Measurements from ENCODE around the gene ROBO1.
"Not testable (repeated sequence)": the region's sequence is repeated elsewhere in the genome, so short reads cannot be mapped to it uniquely, and the experiment has no call there.

Gene ROBO1

DNA sequence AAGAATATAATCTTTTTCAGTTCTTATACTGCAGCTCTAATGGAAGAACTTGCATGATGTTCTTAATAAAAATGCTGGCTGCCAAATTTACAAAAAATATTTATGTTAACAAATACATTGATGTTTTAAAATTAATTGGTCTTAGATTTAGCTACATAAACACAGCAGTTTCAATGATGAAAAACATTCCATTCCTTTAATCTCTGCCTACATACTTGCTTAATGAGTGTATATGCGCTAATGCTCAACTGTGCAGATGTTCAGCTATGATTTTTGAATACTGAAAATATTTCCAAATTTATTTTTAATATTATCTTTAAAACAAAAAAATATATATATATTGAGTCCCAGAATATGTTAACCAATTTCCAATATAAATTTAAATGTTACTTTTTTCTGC lies 867.4 kb downstream of the ROBO1 start:
- DNase-seq, result no peak

- DNase-seq, result no peak
Observed at GRCh38 chr3:78895528-78895927, 872.3 kb downstream of the ROBO1 start.

- no peak for DNase-seq
Observed at GRCh38 chr3:78894787-78895186, 873.0 kb downstream of the ROBO1 start.

DNA sequence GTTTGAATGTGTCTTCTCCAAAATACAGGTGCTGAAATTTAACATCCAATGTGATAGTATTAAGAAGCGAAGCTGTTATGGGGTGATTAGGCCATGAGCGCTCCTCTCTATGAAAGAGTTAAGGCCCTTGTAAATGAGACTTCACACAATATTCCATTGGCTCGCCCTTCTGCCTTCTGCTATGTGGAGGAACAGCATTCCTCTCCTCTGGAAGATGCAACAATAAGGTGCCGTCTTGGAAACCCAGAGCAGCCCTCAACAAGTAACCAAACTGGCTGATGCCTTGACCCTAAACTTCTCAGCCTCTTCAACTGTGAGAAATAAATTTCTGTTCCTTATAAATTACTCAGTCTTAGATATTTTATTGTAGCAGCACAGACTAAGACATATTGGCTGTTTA lies 874.6 kb downstream of the ROBO1 start:
- no peak for DNase-seq

- no peak for DNase-seq
Observed at GRCh38 chr3:78889348-78889747, 878.5 kb downstream of the ROBO1 start.

DNA sequence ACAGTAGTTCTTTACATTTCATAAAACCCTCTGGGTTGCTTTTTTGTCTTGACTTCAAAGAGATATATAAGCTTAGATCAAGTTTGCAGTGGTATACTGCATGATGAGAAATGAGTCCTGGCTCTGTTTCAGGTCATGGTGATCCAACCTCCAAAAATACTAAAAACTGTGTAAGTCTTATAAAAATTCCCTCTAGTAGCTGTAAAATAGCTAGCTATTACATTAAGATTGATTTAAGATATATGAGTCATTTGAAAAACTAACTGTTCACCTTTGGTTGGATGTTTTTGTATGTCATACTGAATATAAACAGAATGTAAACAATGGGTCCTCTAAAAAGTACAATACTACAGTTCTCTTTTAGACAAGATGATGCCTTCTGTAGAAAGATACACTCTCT lies 879.2 kb downstream of the ROBO1 start:
- DNase-seq, result no peak

DNA sequence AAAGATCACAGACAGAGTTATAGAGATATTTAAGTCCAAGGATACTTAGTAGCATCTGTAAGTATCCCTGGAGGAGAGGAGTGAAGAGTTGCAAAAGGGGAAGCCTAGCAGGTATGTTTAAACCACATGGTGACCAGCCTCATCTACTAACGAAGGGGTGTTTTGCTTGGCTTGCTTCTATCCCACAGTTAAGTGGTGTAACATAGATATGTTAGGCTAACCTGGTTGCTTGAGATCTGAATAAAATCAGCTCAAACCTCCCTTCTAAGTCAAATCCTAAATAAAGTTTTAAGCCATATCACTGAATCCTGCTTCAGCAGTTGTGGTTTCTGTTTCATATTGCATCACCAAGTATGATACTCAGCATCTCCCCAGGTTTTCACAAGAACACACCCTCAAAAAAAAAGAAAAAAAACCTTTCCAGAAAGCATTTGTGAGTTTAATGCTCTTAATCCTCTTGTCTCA lies 880.2 kb downstream of the ROBO1 start:
- DNase-seq, result no peak

DNA sequence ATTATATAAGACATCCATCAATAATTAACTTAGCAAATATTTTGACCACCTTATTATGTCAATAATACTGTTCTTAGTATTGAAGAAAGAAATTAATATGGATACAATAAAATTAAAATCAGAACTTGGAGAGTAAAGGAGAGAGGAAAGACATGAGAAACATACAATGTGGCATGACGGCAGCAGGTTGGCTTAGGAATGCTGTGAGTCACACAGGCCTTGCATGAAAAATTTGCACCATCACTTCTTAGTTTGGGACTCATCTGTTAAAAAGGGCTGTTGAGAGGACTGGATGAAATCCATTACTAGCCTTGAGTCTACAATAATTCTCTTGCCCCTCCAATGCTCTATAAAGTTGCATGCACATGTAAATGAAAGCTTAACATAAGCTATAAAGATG lies 880.8 kb downstream of the ROBO1 start:
- DNase-seq, result no peak

DNA sequence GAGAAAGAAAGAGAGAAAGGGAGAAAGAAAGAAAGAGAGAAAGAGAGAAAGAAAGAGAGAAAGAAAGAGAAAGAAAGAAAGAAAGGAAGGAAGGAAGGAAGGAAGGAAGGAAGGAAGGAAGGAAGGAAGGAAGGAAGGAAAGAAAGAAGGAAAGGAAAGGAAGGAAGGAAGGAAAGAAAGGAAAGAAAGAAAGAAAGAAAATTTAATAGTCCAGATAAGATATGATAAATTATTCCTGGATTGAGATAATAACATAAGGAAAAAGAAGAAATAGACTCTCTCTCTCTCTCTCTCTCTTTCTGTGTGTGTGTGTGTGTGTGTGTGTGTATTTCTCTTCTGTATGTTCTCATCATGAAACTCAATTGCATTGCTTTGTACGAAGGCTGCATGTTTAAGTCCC lies 883.2 kb downstream of the ROBO1 start:
- not testable (repeated sequence) for DNase-seq

- DNase-seq, result no peak
Observed at GRCh38 chr3:78882251-78882650, 885.5 kb downstream of the ROBO1 start.

DNA sequence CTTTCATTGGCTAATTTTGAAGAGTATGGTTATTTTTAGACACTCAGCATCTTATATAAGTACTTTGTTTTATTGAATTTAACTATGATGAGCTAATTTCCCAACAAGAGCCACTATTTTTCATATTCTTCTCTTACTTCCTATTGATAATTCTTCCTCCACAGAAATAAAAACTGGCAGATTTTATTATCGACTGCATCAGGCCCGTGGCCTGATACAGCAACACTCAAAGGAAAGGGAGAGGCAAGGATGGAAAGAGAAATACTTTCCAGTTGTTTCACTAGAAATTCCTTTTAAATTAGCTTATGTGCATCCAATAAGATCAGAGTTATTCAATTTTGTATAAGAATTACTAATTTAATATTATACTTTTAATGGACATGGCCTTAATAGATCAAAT lies 886.3 kb downstream of the ROBO1 start:
- no peak for DNase-seq

DNA sequence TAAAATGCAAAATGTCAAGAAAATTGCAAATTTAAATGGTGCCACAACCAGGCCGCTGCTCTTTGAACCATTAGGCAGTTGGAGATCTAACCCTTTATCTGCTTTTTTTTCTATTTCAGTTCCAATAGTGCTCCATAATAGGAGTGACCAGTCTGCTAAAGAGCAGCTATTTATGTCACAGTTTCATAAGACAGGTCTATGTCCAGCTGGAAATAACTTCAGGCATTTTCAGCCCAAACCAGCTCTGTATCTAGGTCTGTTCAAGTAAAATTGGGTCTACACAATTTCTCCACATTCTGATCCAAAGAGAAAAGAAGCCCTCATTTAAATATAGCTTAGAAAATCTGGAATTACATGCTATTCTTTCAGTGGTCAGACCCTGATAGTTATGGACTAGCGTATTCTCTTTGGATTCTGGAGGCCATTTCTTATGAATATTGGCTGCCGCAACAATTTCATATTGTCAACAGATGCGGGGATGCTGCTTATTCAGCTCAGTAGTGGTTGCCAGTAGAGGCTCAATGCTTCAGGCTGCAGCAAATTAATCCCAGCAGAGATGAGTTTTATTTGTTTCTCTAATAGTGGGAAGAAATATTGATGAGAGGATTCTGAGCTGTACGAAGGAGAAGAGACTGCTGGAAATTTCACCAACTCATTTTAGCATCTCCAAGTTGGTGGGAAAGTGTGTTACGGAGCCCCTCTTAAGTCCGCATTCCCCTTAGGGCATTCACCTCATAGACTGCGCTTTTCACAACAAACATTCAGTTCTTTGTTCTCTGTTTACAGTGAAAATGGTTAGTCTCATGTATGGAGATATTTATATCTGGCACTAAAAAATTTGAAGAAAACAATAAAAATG lies 887.0 kb downstream of the ROBO1 start:
- DNase-seq, result peak; percentile 40

DNA sequence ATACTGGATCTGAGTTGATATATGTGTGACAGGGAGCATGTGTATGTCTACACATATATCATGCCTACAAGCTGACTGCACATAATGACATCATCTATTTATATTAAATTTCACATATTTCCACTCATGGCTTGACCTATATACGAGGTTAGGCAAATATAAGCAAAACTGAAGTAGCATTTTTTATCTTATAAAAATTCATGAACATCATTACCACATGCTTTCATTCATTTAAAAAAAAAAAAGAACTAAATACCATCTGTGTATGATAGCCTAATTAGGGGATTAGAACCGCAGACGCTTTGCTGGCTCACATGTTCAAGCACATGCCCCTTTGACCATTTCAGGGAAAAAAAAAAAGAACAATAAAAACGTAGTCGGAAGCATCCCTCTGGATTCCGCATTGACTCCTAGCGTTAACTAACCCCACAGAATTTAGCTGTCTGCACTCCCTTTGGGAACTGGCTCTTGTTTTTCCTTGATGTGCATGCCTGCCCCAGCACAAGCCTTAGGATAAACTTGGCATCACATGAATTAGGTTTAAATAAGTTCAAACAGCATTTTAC lies 888.4 kb downstream of the ROBO1 start:
- no peak for DNase-seq

- DNase-seq, result no peak
Observed at GRCh38 chr3:78878789-78879188, 889.0 kb downstream of the ROBO1 start.

DNA sequence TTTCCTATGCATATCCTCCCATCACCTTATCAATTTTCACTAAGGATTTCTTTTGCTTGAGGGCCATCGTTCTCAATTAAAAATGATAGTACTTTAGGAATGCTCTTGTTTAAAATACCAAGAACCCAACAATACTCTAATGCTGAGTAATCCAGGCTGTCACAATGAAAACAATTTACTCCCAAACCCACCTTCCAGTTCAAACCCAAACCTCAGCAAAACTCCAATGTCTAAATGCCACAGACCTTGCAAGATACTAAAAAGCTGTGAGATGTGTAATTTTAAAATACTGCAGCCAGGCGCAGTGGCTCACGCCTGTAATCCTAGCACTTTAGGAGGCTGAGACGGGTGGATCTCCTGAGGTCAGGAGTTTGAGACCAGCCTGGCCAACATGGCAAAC lies 889.8 kb downstream of the ROBO1 start:
- DNase-seq, result no peak

DNA sequence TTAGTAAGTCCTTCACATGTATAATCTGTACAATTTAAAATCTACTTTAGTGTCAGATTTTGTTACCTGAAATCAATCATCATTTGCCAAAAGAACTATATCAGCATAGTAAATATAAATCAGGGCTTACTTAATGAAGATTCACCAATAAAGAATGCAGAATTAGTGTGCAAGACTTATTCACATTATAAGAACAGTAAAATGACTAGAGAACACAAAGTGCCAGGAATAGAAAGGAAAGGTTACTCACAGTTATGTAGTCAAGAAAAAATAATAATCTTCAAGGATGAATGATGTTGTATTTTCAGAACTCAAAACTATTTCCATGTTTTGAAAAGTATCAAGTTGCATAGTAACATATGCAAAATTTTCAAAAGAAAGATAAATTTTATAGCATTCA lies 891.9 kb downstream of the ROBO1 start:
- no peak for DNase-seq

GRCh38 chr3:78875436-78875835 lies 892.4 kb downstream of the ROBO1 start:
- DNase-seq, result no peak

DNA sequence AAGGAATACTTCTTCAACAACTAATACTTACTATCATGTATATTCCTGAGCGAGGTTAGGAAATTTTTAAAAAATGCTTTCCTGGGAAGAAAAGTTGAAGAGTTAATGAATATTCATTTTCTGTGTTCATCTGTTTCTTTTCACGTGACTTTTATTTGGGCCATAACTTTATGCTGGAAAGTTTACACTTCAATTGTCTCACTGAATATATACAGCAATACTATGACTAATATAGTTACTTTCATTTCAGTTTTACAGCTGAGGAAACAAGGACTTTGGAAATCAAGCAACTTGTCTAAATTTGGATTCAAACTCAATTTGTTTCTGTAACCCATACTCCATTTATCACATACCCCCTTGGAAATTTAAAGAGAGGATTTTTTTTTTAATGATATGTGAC lies 894.2 kb downstream of the ROBO1 start:
- no peak for DNase-seq

DNA sequence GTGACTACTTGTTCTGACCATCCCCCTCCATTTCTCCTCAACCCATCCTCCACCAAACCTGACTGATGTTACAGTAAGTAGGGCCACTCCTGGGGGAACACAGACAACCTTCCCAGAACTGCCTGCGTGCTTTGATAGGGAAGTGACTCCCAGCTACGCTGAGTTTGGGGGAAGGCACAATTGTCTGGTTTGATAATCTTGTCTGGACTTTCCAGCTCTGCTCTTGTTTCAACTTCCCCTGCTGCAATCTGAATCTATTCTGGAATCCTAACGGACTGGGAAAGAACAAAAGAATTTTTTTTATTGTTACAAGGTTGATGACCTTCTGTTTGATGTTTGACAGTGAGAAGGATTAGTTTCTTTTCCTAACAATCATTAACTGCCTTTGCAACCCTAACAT lies 895.6 kb downstream of the ROBO1 start:
- peak; percentile 30 for DNase-seq

GRCh38 chr3:78871048-78871447 lies 896.8 kb downstream of the ROBO1 start:
- DNase-seq, result no peak

GRCh38 chr3:78870484-78870883 lies 897.3 kb downstream of the ROBO1 start:
- DNase-seq, result no peak

DNA sequence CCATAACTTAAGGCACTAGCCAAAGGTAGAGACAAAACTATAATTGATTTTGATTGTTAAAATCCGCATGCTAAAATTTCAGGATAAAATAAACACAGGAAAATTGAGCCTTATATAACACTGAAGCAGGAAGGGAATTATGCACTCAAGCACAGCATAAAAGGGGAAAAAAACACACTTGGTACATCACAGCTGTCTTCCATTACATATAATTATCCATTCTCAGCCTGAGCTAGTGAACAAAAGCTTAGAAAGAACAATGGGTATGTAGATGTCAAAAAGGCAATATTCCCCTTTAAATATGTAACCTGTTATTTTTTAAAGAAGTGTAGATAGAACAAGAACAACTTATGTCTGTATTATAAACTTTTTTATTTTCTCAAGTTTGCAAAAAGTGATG lies 899.2 kb downstream of the ROBO1 start:
- no peak for DNase-seq

DNA sequence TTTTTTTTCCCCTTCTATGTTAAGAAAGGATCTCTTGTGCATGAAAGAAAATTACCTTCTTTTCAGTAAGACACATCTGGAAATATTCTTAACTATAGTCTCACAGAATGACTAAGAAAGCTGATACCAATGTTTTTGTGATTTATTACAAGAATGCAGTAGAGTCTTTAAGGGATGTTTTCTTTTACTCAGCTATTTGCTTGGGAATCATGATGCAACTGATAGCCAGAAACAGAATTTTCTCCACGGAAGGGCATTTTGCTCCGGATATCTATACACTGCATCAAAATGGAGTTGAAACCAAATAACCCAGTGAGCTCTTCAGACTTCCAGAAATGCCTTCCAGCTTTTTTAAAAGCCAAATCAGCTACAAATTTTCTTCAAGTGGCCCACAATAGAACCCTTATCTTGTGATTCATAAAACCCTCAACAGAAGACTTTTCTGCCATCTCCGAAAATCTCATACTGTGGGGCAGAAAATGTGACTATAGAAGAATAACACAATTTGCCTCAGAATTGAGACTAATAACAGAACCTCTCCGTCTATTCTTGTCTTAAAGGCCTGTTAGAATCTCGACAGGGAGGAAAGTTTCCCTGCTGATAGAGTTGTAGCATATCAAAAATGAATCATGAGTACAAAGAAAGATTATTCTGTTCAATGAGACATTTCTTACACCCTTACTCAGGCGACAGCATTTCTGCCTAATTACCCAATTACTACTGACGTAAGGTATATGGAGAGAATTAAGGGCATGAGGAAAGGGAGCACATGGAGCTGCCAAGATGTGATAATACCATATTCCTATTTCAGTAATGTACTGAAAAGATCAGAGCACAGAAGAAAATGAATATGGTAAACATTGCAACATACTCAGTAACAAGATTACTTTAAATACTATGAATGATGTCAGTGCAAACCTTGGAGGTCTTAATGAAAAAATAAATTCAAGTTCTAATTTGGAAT lies 900.1 kb downstream of the ROBO1 start:
- DNase-seq, result no peak

Data from right hindlimb (tissue), 1 donor.